GM10266 (cell line): Measurements from ENCODE around the gene AGBL2.
"Not testable (repeated sequence)": the region's sequence is repeated elsewhere in the genome, so short reads cannot be mapped to it uniquely, and the experiment has no call there.

Experiments used
- DNase-seq: peaks from one replicate; pipeline ENCODE4 v3.0.0; 2012; ENCODE audit errors: extremely low spot score
- CTCF ChIP-seq: IDR thresholded peaks from 2 replicates; pipeline ENCODE4 v1.5.1; 2012; ENCODE audit warnings: mild to moderate bottlenecking, low read depth; ENCODE audit not compliant: control insufficient read depth, insufficient read depth; ENCODE audit errors: missing control alignments

The AGBL2 gene

GRCh38 chr11:47715082-47715669, at the start of gene AGBL2:
TSS of gene AGBL2 (minus strand) at chr11:47715369. CDS start at chr11:47714650, 719 bp downstream.
- no peak for TF ChIP-seq CTCF
- DNase-seq, result peak; percentile 86

GRCh38 chr11:47759291-47759690, 44.1 kb upstream of the AGBL2 start:
- DNase-seq, result not testable (repeated sequence)

- TF ChIP-seq CTCF, result no peak
- no peak for DNase-seq
Observed at GRCh38 chr11:47756208-47756607, 41.0 kb upstream of the AGBL2 start.

- no peak for DNase-seq
- TF ChIP-seq CTCF, result no peak
Observed at GRCh38 chr11:47750725-47751124, 35.6 kb upstream of the AGBL2 start.

GRCh38 chr11:47742494-47742893, 27.3 kb upstream of the AGBL2 start:
- not testable (repeated sequence) for DNase-seq

- not testable (repeated sequence) for DNase-seq
Observed at GRCh38 chr11:47737817-47738216, 22.6 kb upstream of the AGBL2 start.

GRCh38 chr11:47732271-47732670, 17.1 kb upstream of the AGBL2 start:
- no peak for DNase-seq
- TF ChIP-seq CTCF, result no peak

DNA sequence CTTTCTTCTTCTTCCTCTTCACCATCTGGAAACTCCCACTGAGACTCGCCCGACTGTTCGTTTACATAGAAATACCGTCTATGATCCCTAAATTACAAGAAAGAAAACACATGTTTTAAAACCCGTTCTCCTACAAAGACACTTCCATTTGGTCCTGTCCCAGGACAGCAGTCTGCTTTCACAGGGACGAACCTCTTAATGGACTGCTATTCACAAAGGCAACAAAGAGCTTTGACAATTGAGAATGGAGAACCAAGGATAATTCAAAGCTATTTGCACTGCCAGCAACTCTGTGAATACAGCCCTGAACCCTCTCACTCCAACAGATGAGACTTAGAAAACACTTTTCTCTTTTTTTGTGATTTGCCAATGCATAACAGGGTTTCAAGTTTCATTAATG, 16.3 kb upstream of the AGBL2 start:
- no peak for DNase-seq
- no peak for TF ChIP-seq CTCF

GRCh38 chr11:47726878-47727514, 11.8 kb upstream of the AGBL2 start:
- DNase-seq, result no peak
- no peak for TF ChIP-seq CTCF
